KMS-11 (cell line): ENCODE data around the gene ISX.

Experiments
- H2AFZ ChIP-seq: fragments of 200-600 bp; sonication (generic); 2 replicates; pipeline ENCODE4 v1.6.1; 2016; ENCODE audit warnings: antibody characterized with exemption, mixed run types, low read depth
- H3K27ac ChIP-seq: fragments of 200-600 bp; sonication (generic); 2 replicates; pipeline ENCODE4 v1.6.1; 2016; ENCODE audit warnings: mild to moderate bottlenecking, mixed run types
- H3K27me3 ChIP-seq: fragments of 200-600 bp; sonication (generic); 2 replicates; pipeline ENCODE4 v1.6.1; 2017; ENCODE audit warnings: mild to moderate bottlenecking, low read depth, mixed run types, moderate library complexity; ENCODE audit not compliant: insufficient read depth
- H3K36me3 ChIP-seq: fragments of 200-600 bp; sonication (generic); 2 replicates; pipeline ENCODE4 v1.6.1; 2017; ENCODE audit warnings: mild to moderate bottlenecking, mixed run types; ENCODE audit not compliant: insufficient read depth
- H3K4me1 ChIP-seq: fragments of 200-600 bp; sonication (generic); 2 replicates; pipeline ENCODE4 v1.6.1; 2016; ENCODE audit warnings: mild to moderate bottlenecking, low read depth, mixed run types; ENCODE audit not compliant: poor library complexity, severe bottlenecking
- H3K4me2 ChIP-seq: fragments of 200-600 bp; sonication (generic); 2 replicates; pipeline ENCODE4 v1.7.0; 2016; ENCODE audit warnings: mild to moderate bottlenecking, mixed run types
- H3K4me3 ChIP-seq: fragments of 200-600 bp; sonication (generic); IDR thresholded peaks from 2 replicates; pipeline ENCODE4 v1.6.1; 2017; ENCODE audit warnings: low read depth, low read length, mixed read lengths; ENCODE audit not compliant: insufficient read depth
- H3K79me2 ChIP-seq: fragments of 200-600 bp; sonication (generic); 2 replicates; pipeline ENCODE4 v1.6.1; 2016; ENCODE audit warnings: low read depth, mixed run types; ENCODE audit not compliant: insufficient read depth
- H3K9ac ChIP-seq: fragments of 200-600 bp; sonication (generic); 2 replicates; pipeline ENCODE4 v1.6.1; 2016; ENCODE audit warnings: mild to moderate bottlenecking, mixed run types
- H4K20me1 ChIP-seq: fragments of 200-600 bp; sonication (generic); 2 replicates; pipeline ENCODE4 v1.6.1; 2016; ENCODE audit warnings: mild to moderate bottlenecking, mixed run types; ENCODE audit not compliant: insufficient read depth
- TF ChIP-seq, protein P1 (sequence below): fragments of 200-600 bp; sonication (generic); conservative IDR thresholded peaks from 2 replicates; pipeline ENCODE4 v1.6.1; 2017; ENCODE audit warnings: low read depth, mild to moderate bottlenecking, antibody characterized with exemption, low read length, moderate library complexity, mixed read lengths

The ISX gene

DNA sequence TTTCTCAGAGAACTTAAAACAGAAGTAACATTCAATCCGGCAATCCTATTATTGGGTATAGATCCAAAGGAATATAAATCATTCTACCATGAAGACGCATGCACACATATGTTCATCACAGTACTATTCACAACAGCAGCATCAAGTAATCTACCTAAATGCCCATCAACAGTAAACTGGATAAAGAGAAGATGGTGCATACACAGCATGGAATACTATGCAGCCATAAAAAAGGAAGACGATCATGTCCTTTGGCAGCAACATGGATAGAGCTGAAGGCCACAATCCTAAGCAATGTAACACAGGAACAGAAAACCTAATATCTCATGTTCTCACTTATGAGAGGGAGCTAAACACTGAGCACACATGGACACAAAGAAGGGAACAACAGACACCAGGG is 6.3 kb upstream of the ISX start:
- Histone ChIP-seq H3K27me3 (no peaks in the 10 kb centered on the region), H3K9ac (no peak overlapping the region), H2AFZ (no peak overlapping the region), H3K79me2 (no peaks in the 10 kb centered on the region), H3K4me1 (peaks cover 8% of the 10 kb centered on the region), H4K20me1 (no peaks in the 10 kb centered on the region), H3K4me3 (no peak overlapping the region), H3K4me2 (no peak overlapping the region), H3K36me3 (no peaks in the 10 kb centered on the region), H3K27ac (no peak overlapping the region)
- TF ChIP-seq, protein P1, sequence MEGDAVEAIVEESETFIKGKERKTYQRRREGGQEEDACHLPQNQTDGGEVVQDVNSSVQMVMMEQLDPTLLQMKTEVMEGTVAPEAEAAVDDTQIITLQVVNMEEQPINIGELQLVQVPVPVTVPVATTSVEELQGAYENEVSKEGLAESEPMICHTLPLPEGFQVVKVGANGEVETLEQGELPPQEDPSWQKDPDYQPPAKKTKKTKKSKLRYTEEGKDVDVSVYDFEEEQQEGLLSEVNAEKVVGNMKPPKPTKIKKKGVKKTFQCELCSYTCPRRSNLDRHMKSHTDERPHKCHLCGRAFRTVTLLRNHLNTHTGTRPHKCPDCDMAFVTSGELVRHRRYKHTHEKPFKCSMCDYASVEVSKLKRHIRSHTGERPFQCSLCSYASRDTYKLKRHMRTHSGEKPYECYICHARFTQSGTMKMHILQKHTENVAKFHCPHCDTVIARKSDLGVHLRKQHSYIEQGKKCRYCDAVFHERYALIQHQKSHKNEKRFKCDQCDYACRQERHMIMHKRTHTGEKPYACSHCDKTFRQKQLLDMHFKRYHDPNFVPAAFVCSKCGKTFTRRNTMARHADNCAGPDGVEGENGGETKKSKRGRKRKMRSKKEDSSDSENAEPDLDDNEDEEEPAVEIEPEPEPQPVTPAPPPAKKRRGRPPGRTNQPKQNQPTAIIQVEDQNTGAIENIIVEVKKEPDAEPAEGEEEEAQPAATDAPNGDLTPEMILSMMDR: no peak

DNA sequence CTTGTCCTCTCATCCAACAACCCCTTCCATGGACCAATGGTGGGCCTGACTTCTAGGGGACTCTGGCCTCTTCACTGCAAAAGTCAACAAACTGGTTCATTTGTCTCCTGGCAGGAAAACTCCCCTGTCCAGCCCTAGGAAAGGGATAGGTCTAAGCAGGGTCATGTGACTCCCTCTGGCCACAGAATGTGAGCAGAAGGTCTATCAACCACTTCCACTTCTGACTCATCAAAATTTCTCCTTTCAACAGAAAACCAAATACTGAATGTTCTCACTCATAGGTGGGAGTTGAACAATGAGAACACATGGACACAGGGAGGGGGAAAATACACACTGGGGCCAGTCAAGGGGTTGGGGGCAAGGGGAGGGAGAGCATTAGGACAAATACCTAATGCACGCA is 1.3 kb upstream of the ISX start:
- Histone ChIP-seq H3K4me3 (no peak overlapping the region), H3K4me1 (peaks cover 8% of the 10 kb centered on the region), H3K4me2 (no peak overlapping the region), H3K27me3 (no peaks in the 10 kb centered on the region), H3K79me2 (no peaks in the 10 kb centered on the region), H2AFZ (no peak overlapping the region), H3K27ac (no peak overlapping the region), H3K36me3 (no peaks in the 10 kb centered on the region), H4K20me1 (no peaks in the 10 kb centered on the region), H3K9ac (no peak overlapping the region)
- TF ChIP-seq, protein P1: no peak

DNA sequence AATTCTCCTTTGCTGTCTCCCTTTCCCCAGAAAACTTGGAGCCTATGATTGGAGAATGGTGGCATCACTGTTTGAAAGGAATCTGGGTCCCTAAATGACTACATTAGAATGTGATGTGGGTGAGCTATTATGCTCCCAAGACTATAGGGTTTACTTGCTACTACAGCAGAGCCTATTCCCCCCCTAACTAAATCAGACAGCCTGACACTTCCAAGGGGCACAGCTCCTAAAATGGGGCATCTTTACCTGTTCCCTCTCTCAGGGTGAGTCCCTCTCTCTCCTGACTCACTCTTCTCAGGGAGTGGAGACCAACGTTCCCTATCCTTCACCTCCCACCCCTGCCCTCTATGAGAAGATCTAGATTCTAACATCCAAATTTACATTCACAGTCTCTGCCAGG is 775 bp upstream of the ISX start:
- no peaks in the 10 kb centered on the region for H3K79me2 ChIP-seq
- H3K4me2 ChIP-seq: no peak overlapping the region
- no peak overlapping the region for H3K9ac ChIP-seq
- TF ChIP-seq, protein P1: no peak
- H2AFZ ChIP-seq: no peak overlapping the region
- no peaks in the 10 kb centered on the region for H4K20me1 ChIP-seq
- H3K36me3 ChIP-seq: no peaks in the 10 kb centered on the region
- H3K4me1 ChIP-seq: peaks cover 8% of the 10 kb centered on the region
- no peak overlapping the region for H3K4me3 ChIP-seq
- no peak overlapping the region for H3K27ac ChIP-seq
- H3K27me3 ChIP-seq: no peaks in the 10 kb centered on the region

DNA sequence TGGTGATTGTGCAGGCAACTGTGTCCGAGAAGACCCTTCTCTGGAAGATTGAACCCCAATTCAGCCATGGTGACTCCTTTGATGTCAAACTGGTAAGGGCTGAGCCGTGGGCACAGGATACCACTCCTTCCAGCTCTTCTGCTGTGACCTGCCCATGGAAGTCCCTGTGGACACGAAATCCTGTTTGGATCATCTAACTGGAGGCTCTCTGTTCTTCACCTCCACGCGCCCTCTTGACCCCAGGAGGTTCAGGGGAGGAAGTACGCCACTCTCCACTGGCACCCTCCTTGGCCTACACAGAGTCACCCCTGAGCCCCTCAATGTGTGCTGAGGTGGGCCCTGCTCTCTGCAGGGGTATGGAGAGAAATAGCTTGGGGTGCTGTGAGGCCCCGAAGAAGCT is 810 bp downstream of the ISX start:
- H2AFZ ChIP-seq: no peak overlapping the region
- no peaks in the 10 kb centered on the region for H3K79me2 ChIP-seq
- H3K36me3 ChIP-seq: no peaks in the 10 kb centered on the region
- H3K27me3 ChIP-seq: no peaks in the 10 kb centered on the region
- H3K4me2 ChIP-seq: no peak overlapping the region
- no peaks in the 10 kb centered on the region for H4K20me1 ChIP-seq
- H3K9ac ChIP-seq: no peak overlapping the region
- no peak overlapping the region for H3K4me3 ChIP-seq
- no peaks in the 10 kb centered on the region for H3K4me1 ChIP-seq
- TF ChIP-seq, protein P1: no peak
- H3K27ac ChIP-seq: no peak overlapping the region

DNA sequence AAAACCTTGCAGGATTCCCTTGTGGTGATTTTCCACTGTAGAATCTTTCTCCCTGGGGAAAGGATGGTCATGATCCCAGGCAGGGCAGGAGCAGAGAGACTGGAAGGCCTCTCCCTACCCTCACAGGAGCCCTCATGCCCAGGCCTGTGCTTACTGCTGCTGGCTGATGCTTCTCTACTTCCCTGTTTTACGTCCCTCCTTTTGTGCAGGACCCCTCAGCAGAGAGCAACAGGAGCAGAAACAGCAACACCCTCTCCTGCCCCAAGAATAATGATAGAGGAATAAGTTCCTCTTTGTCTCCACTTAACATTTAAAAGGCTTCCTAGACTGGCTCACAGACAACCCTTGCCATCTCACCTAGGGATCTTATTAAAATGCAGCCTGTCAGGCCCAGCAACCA is 3.6 kb downstream of the ISX start:
- no peaks in the 10 kb centered on the region for H3K4me1 ChIP-seq
- H3K4me3 ChIP-seq: no peak overlapping the region
- TF ChIP-seq, protein P1: no peak
- no peak overlapping the region for H3K27ac ChIP-seq
- no peak overlapping the region for H3K4me2 ChIP-seq
- H3K27me3 ChIP-seq: no peaks in the 10 kb centered on the region
- H4K20me1 ChIP-seq: no peaks in the 10 kb centered on the region
- H3K79me2 ChIP-seq: no peaks in the 10 kb centered on the region
- H2AFZ ChIP-seq: no peak overlapping the region
- no peak overlapping the region for H3K9ac ChIP-seq
- no peaks in the 10 kb centered on the region for H3K36me3 ChIP-seq
